Astrocyte (in vitro differentiated cells and primary cell): Measurements from ENCODE around the gene CLCF1. TPM values are rescaled to one million over a fixed set of nuclear protein-coding genes. Genes with fewer than 3 reads are reported as not detected.

Experiments
- DNase-seq: peaks from one replicate; pipeline ENCODE4 v3.0.0-alpha.2; 2010; ENCODE audit warnings: low read depth
- FAIRE-seq: peaks from 2 replicates; lab custom pipeline; 2011; peaks lifted over from hg19 to GRCh38; lab: Jason Lieb, UNC
- H2AFZ ChIP-seq: 2 replicates; pipeline ENCODE4 v1.6.0; 2012; ENCODE audit warnings: low read depth, low read length, inconsistent platforms
- H3K27ac ChIP-seq: 2 replicates; pipeline ENCODE4 v1.5.1; 2011; ENCODE audit warnings: low read depth, low read length, inconsistent platforms
- H3K27me3 ChIP-seq: 2 replicates; pipeline ENCODE4 v1.6.0; 2011; ENCODE audit warnings: low read length, inconsistent platforms; ENCODE audit not compliant: insufficient read depth
- H3K36me3 ChIP-seq: 2 replicates; pipeline ENCODE4 v1.5.1; 2011; ENCODE audit warnings: low read length, inconsistent platforms; ENCODE audit not compliant: insufficient read depth
- H3K4me1 ChIP-seq: 2 replicates; pipeline ENCODE4 v1.5.1; 2011; ENCODE audit warnings: low read length, inconsistent platforms; ENCODE audit not compliant: insufficient read depth
- H3K4me2 ChIP-seq: 2 replicates; pipeline ENCODE4 v1.6.0; 2012; ENCODE audit warnings: low read length, inconsistent platforms
- H3K4me3 ChIP-seq: 2 replicates; pipeline ENCODE4 v1.5.1; 2011; ENCODE audit warnings: low read depth, mild to moderate bottlenecking, low read length, inconsistent platforms; ENCODE audit not compliant: insufficient read depth
- H3K79me2 ChIP-seq: 2 replicates; pipeline ENCODE4 v1.6.0; 2012; ENCODE audit warnings: mild to moderate bottlenecking, low read length, inconsistent platforms; ENCODE audit not compliant: insufficient read depth
- H3K9ac ChIP-seq: 2 replicates; pipeline ENCODE4 v1.6.0; 2012; ENCODE audit warnings: mild to moderate bottlenecking, low read length, inconsistent platforms
- H3K9me3 ChIP-seq: 2 replicates; pipeline ENCODE4 v1.5.1; 2012; ENCODE audit warnings: low read depth, mild to moderate bottlenecking, low read length, inconsistent platforms; ENCODE audit not compliant: insufficient read depth
- H4K20me1 ChIP-seq: 2 replicates; pipeline ENCODE4 v1.6.0; 2012; ENCODE audit warnings: low read length, inconsistent platforms; ENCODE audit not compliant: insufficient read depth
- H3K27ac Mint-ChIP-seq: one replicate; pipeline ENCODE4 v1.8.0; 2021; ENCODE audit warnings: mild to moderate bottlenecking, mixed read lengths; ENCODE audit not compliant: unreplicated experiment
- H3K27me3 Mint-ChIP-seq: one replicate; pipeline ENCODE4 v1.8.0; 2021; ENCODE audit warnings: low read depth, mixed read lengths; ENCODE audit not compliant: unreplicated experiment
- H3K36me3 Mint-ChIP-seq: one replicate; pipeline ENCODE4 v1.8.0; 2021; ENCODE audit warnings: low read depth, mixed read lengths; ENCODE audit not compliant: unreplicated experiment
- H3K4me1 Mint-ChIP-seq: one replicate; pipeline ENCODE4 v1.8.0; 2021; ENCODE audit warnings: low read depth, mixed read lengths; ENCODE audit not compliant: unreplicated experiment
- H3K4me3 Mint-ChIP-seq: one replicate; pipeline ENCODE4 v1.8.0; 2021; ENCODE audit warnings: mild to moderate bottlenecking, moderate library complexity, mixed read lengths; ENCODE audit not compliant: unreplicated experiment
- H3K9me3 Mint-ChIP-seq: one replicate; pipeline ENCODE4 v1.8.0; 2021; ENCODE audit warnings: mild to moderate bottlenecking, mixed read lengths; ENCODE audit not compliant: unreplicated experiment
- EZH2 ChIP-seq: IDR thresholded peaks from 2 replicates; pipeline ENCODE4 v1.6.1; 2012; ENCODE audit warnings: mild to moderate bottlenecking, low read length, inconsistent platforms; ENCODE audit not compliant: insufficient read depth
- total RNA-seq: library from RNA; stranded (reverse); gene quantifications from 2 replicates; pipeline ENCODE4 v1.2.1, GENCODE V29; 2021
- TF ChIP-seq, protein P1 (sequence below): IDR thresholded peaks from 2 replicates; pipeline ENCODE4 v1.5.1; 2011; ENCODE audit warnings: low read depth, mild to moderate bottlenecking, inconsistent platforms, low read length, moderate library complexity; ENCODE audit not compliant: insufficient read depth

The CLCF1 gene
- total RNA-seq, 1 donor from 2014 or later: 17.6 TPM

DNA sequence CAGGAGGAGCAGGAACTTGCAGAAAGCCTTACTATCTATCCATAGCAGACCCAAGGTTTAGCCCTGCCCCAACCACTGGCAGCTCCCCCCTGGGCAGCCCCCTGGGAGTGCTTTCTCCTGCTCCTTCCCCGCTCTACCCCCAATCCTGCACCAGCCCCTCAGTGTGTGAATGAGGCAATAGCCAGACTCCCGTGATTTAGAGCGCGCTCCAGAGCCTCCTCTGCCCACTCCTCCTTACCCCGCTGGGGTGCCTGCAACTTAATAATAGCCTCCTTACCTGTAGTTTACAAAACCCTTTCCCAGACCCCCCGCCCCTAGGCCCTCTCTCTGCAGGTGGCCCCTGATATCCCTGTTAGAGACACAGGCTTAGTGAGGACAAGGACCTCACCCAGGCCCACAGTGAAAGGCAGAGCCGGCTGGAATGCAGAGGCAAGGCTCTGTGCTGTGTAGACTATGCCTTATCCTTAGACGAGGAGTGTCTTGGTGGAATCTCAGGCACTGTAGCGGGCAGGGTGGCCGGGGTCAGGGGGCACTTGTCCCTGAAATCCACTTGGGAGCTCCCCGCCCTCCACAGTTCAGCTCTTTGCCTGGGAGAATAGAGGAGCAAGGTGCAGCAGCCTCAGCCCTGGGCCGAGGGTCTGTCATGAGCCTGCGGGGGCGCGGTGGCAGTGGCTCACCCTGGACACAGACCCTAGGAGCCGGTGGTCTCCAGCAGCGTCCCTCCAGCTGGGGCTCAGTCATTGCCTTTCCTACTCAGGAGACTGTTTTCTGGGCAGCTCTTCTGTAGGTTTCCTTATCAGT is 37.8 kb upstream of the CLCF1 start:
- Histone ChIP-seq H3K9me3 (no peaks in the 10 kb centered on the region), H3K79me2 (no peaks in the 10 kb centered on the region), H3K27ac (no peak overlapping the region), H3K4me2 (no peak overlapping the region), H3K4me3 (no peak overlapping the region), H3K4me1 (no peaks in the 10 kb centered on the region), H3K36me3 (no peaks in the 10 kb centered on the region), H3K27me3 (peaks cover 21% of the 10 kb centered on the region), H3K9ac (no peak overlapping the region), H4K20me1 (no peaks in the 10 kb centered on the region), H2AFZ (no peak overlapping the region)
- FAIRE-seq (no peak), DNase-seq (no peak)
- Mint-ChIP-seq H3K4me3 (no peak overlapping the region), H3K27me3 (peaks cover 27% of the 10 kb centered on the region), H3K27ac (no peak overlapping the region), H3K9me3 (no peaks in the 10 kb centered on the region), H3K4me1 (peaks cover 2% of the 10 kb centered on the region), H3K36me3 (peaks cover 3% of the 10 kb centered on the region)
- TF ChIP-seq EZH2: no peak
- TF ChIP-seq, protein P1, sequence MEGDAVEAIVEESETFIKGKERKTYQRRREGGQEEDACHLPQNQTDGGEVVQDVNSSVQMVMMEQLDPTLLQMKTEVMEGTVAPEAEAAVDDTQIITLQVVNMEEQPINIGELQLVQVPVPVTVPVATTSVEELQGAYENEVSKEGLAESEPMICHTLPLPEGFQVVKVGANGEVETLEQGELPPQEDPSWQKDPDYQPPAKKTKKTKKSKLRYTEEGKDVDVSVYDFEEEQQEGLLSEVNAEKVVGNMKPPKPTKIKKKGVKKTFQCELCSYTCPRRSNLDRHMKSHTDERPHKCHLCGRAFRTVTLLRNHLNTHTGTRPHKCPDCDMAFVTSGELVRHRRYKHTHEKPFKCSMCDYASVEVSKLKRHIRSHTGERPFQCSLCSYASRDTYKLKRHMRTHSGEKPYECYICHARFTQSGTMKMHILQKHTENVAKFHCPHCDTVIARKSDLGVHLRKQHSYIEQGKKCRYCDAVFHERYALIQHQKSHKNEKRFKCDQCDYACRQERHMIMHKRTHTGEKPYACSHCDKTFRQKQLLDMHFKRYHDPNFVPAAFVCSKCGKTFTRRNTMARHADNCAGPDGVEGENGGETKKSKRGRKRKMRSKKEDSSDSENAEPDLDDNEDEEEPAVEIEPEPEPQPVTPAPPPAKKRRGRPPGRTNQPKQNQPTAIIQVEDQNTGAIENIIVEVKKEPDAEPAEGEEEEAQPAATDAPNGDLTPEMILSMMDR: no peak

DNA sequence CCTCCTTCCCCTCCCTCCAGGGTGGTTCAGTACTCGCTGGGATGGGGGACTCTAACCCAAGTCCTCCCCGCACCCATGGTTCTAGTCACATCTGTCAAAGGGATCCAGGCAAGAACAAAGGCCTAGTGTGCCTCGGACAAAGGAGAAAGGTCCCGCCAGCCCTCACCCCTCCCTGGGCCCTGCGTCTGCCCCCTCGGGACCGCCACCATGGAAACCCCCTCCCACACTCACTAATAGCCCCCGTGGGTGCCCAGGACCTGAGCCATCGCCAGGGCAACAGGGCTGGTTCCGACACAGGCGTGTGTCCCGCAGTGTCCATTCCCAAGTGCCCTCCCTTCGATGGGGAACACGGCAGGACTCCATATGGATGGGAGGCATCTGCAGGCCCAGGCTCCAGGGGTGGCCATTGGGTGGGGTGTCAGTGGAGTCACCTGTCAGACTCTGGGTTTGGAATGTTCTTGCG is 37.0 kb upstream of the CLCF1 start:
- H3K36me3 ChIP-seq: no peaks in the 10 kb centered on the region
- no peaks in the 10 kb centered on the region for H3K79me2 ChIP-seq
- Mint-ChIP-seq H3K36me3 (peaks cover 3% of the 10 kb centered on the region), H3K4me1 (peaks cover 2% of the 10 kb centered on the region), H3K4me3 (no peak overlapping the region), H3K27me3 (peaks cover 24% of the 10 kb centered on the region), H3K9me3 (no peaks in the 10 kb centered on the region), H3K27ac (no peak overlapping the region)
- H3K27ac ChIP-seq: no peak overlapping the region
- H3K4me2 ChIP-seq: no peak overlapping the region
- no peak overlapping the region for H3K9ac ChIP-seq
- no peaks in the 10 kb centered on the region for H4K20me1 ChIP-seq
- no peaks in the 10 kb centered on the region for H3K9me3 ChIP-seq
- H3K4me3 ChIP-seq: no peak overlapping the region
- no peak for TF ChIP-seq EZH2
- TF ChIP-seq, protein P1: no peak
- peaks cover 21% of the 10 kb centered on the region for H3K27me3 ChIP-seq
- H2AFZ ChIP-seq: no peak overlapping the region
- FAIRE-seq (no peak), DNase-seq (no peak)
- no peaks in the 10 kb centered on the region for H3K4me1 ChIP-seq

DNA sequence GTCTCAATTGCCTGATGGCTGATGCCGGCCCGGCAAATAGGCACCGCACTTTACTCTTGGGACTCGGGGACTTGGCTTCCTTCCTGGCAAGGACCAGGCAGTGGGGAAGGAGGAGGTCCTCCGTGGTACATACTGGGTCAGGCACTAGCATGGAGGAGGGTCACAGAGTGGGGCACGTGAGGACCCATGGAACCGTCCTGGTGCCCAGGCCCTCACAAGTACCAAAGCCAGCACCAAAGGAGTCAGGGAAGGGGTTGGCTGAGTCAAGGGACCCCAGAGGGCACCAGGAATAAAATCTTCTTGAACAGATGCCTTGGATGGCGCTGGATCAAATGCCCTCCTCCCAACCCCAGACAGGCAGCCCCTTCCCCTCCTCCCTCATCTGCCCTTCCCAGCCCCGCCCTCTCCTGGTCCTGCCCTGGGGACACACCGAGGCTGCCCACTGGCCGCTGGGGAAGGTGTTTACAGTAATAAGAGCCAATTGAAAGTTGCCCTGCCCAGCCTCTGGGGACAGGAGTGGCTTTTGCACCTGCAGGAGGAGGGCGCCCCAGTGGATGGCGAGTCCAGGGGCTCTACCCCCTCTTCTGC is 36.5 kb upstream of the CLCF1 start:
- Histone ChIP-seq H2AFZ (no peak overlapping the region), H3K36me3 (no peaks in the 10 kb centered on the region), H3K79me2 (no peaks in the 10 kb centered on the region), H3K4me1 (no peaks in the 10 kb centered on the region), H3K27me3 (peaks cover 19% of the 10 kb centered on the region), H3K9me3 (no peaks in the 10 kb centered on the region), H4K20me1 (no peaks in the 10 kb centered on the region), H3K9ac (no peak overlapping the region), H3K27ac (no peak overlapping the region), H3K4me2 (no peak overlapping the region), H3K4me3 (no peak overlapping the region)
- Mint-ChIP-seq H3K27me3 (peaks cover 23% of the 10 kb centered on the region), H3K4me1 (peaks cover 2% of the 10 kb centered on the region), H3K27ac (no peak overlapping the region), H3K9me3 (no peaks in the 10 kb centered on the region), H3K4me3 (no peak overlapping the region), H3K36me3 (peaks cover 3% of the 10 kb centered on the region)
- TF ChIP-seq EZH2: no peak
- TF ChIP-seq, protein P1: no peak
- no peak for DNase-seq
- no peak for FAIRE-seq
